H1 (cell line): ENCODE measurements around the gene KLF6. TPM values are rescaled to one million over a fixed set of nuclear protein-coding genes. Genes with fewer than 3 reads are reported as not detected.

ENCODE experiments used
- CTCF ChIA-PET: fragments of 300-600 bp; sonication (Branson Sonifier 250); formaldehyde crosslinking; loops from one replicate; lab custom pipeline; 2021; ENCODE audit not compliant: partially characterized antibody; lab: Charles Lee
- POLR2A ChIA-PET: fragments of 300-600 bp; sonication (Branson Sonifier 250); formaldehyde crosslinking; loops from one replicate; lab custom pipeline; 2021; ENCODE audit warnings: inconsistent platforms; ENCODE audit not compliant: partially characterized antibody; lab: Charles Lee
- DNase-seq, 2 experiments: peaks; one replicate each; pipeline versions ENCODE4 v3.0.0 to v3.0.0-alpha.2; 2010 to 2022; ENCODE audit warnings: low spot score in 2 of 2, low read depth in 1 of 2, mixed read lengths in 1 of 2
- FAIRE-seq: peaks from 2 replicates; lab custom pipeline; 2011; peaks lifted over from hg19 to GRCh38; lab: Jason Lieb, UNC
- H2AFZ ChIP-seq: 2 replicates; pipeline ENCODE4 v1.8.1; 2012; ENCODE audit warnings: low read length, inconsistent platforms
- H2AK5ac ChIP-seq: 2 replicates; pipeline ENCODE4 v1.6.1; 2013; ENCODE audit warnings: low read depth, low read length
- H2BK120ac ChIP-seq: replicated peaks from 2 replicates; pipeline ENCODE3; 2013; ENCODE audit warnings: low read depth, low read length, inconsistent platforms
- H2BK12ac ChIP-seq: 2 replicates; pipeline ENCODE4 v1.6.1; 2013; ENCODE audit warnings: low read depth, low read length
- H2BK15ac ChIP-seq: 2 replicates; pipeline ENCODE4 v1.6.1; 2013; ENCODE audit warnings: low read length
- H2BK20ac ChIP-seq: 2 replicates; pipeline ENCODE4 v1.6.1; 2013; ENCODE audit warnings: low read length
- H2BK5ac ChIP-seq: 2 replicates; pipeline ENCODE4 v1.6.1; 2013; ENCODE audit warnings: low read depth, low read length
- H3K14ac ChIP-seq: 2 replicates; pipeline ENCODE4 v1.6.1; 2013; ENCODE audit warnings: inconsistent platforms; ENCODE audit not compliant: insufficient read length
- H3K18ac ChIP-seq: 2 replicates; pipeline ENCODE4 v1.6.1; 2013; ENCODE audit warnings: low read length; ENCODE audit errors: extremely low read depth
- H3K23ac ChIP-seq: 2 replicates; pipeline ENCODE4 v1.6.1; 2013; ENCODE audit warnings: inconsistent platforms; ENCODE audit not compliant: insufficient read length
- H3K23me2 ChIP-seq: 2 replicates; pipeline ENCODE4 v1.6.1; 2013; ENCODE audit warnings: low read depth, low read length
- H3K27ac ChIP-seq: 2 replicates; pipeline ENCODE4 v1.6.1; 2011; ENCODE audit warnings: low read depth, low read length, inconsistent platforms
- H3K27me3 ChIP-seq, 4 experiments: replicated peaks in 1 of 4; 1 replicate in 1 of 4; 2 replicates in 3 of 4; pipeline versions ENCODE4 v1.6.1 to v1.8.1; 2011 to 2013; ENCODE audit warnings: low read length in 3 of 4, mild to moderate bottlenecking in 3 of 4, inconsistent platforms in 2 of 4, mixed read lengths in 2 of 4, moderate library complexity in 1 of 4; ENCODE audit not compliant: control insufficient read depth in 3 of 4, insufficient read depth in 3 of 4; ENCODE audit errors: extremely low read depth in 1 of 4
- H3K36me3 ChIP-seq, 4 experiments: 2 replicates each; pipeline versions ENCODE4 v1.6.1 to v1.8.1; 2011 to 2013; ENCODE audit warnings: mild to moderate bottlenecking in 4 of 4, low read length in 3 of 4, moderate library complexity in 2 of 4, control low read depth in 1 of 4, inconsistent platforms in 1 of 4; ENCODE audit not compliant: insufficient read depth in 4 of 4, control insufficient read depth in 2 of 4
- H3K4ac ChIP-seq: replicated peaks from 2 replicates; pipeline ENCODE3; 2013; ENCODE audit warnings: low read length, low read depth, mixed read lengths, inconsistent platforms; ENCODE audit not compliant: insufficient read length
- H3K4me1 ChIP-seq, 4 experiments: replicated peaks in 1 of 4; 1 replicate in 1 of 4; 2 replicates in 3 of 4; pipeline versions ENCODE4 v1.6.1 to v1.8.1; 2011 to 2013; ENCODE audit warnings: low read length in 3 of 4, inconsistent platforms in 2 of 4, mixed read lengths in 1 of 4; ENCODE audit not compliant: insufficient read depth in 4 of 4, control insufficient read depth in 3 of 4
- H3K4me2 ChIP-seq, 2 experiments: 2 replicates each; pipeline versions ENCODE4 v1.6.1 to v1.8.1; 2011 to 2013; ENCODE audit warnings: low read depth in 2 of 2, low read length in 2 of 2, control low read depth in 1 of 2, inconsistent platforms in 1 of 2, mild to moderate bottlenecking in 1 of 2; ENCODE audit not compliant: insufficient read depth in 1 of 2
- H3K4me3 ChIP-seq, 4 experiments: fragments of 200-600, 300-600 bp in 1 of 4; sonication (generic), shearing (Covaris generic), sonication (Bioruptor Twin) in 1 of 4; 2 replicates each; pipeline versions ENCODE4 v1.5.1 to v1.8.1; 2011 to 2016; ENCODE audit warnings: low read length in 4 of 4, low read depth in 3 of 4, control low read depth in 2 of 4, inconsistent platforms in 2 of 4, mild to moderate bottlenecking in 2 of 4, mixed read lengths in 1 of 4, moderate library complexity in 1 of 4; ENCODE audit not compliant: insufficient read depth in 2 of 4; ENCODE audit errors: extremely low read depth in 1 of 4
- H3K56ac ChIP-seq: replicated peaks from 2 replicates; pipeline ENCODE3; 2013; ENCODE audit warnings: low read depth, mild to moderate bottlenecking, mixed read lengths, low read length, inconsistent platforms; ENCODE audit not compliant: insufficient read length
- H3K79me1 ChIP-seq: 2 replicates; pipeline ENCODE4 v1.6.1; 2013; ENCODE audit warnings: low read depth, low read length, control low read depth
- H3K79me2 ChIP-seq, 2 experiments: 2 replicates each; pipeline versions ENCODE4 v1.6.1 to v1.8.1; 2012 to 2013; ENCODE audit warnings: low read length in 2 of 2, mild to moderate bottlenecking in 2 of 2, inconsistent platforms in 1 of 2; ENCODE audit not compliant: insufficient read depth in 2 of 2, control insufficient read depth in 1 of 2
- H3K9ac ChIP-seq, 4 experiments: replicated peaks in 1 of 4; 1 replicate in 1 of 4; 2 replicates in 3 of 4; pipeline versions ENCODE4 v1.6.1 to v1.8.1; 2011 to 2013; ENCODE audit warnings: low read depth in 3 of 4, low read length in 3 of 4, control low read depth in 2 of 4, mild to moderate bottlenecking in 2 of 4, moderate library complexity in 2 of 4, inconsistent platforms in 1 of 4; ENCODE audit errors: extremely low read depth in 1 of 4
- H3K9me3 ChIP-seq, 2 experiments: 2 replicates each; pipeline versions ENCODE4 v1.6.1 to v1.8.1; 2012 to 2013; ENCODE audit warnings: mild to moderate bottlenecking in 2 of 2, moderate library complexity in 2 of 2, control low read depth in 1 of 2, inconsistent platforms in 1 of 2, low read depth in 1 of 2, low read length in 1 of 2, mixed read lengths in 1 of 2; ENCODE audit not compliant: insufficient read depth in 2 of 2
- H4K20me1 ChIP-seq, 2 experiments: replicated peaks in 1 of 2; 2 replicates each; pipeline versions ENCODE3 to v1.8.1; 2011 to 2013; ENCODE audit warnings: inconsistent platforms in 2 of 2, low read length in 2 of 2, mild to moderate bottlenecking in 1 of 2; ENCODE audit not compliant: insufficient read depth in 2 of 2, control insufficient read depth in 1 of 2
- H4K5ac ChIP-seq: 2 replicates; pipeline ENCODE4 v1.6.1; 2013; ENCODE audit warnings: low read length, low read depth, mixed read lengths, inconsistent platforms; ENCODE audit not compliant: insufficient read length
- H4K8ac ChIP-seq: 2 replicates; pipeline ENCODE4 v1.8.0; 2013; ENCODE audit warnings: mild to moderate bottlenecking, moderate library complexity, low read length, inconsistent platforms; ENCODE audit not compliant: insufficient read depth; ENCODE audit errors: extremely low read depth
- H4K91ac ChIP-seq: replicated peaks from 2 replicates; pipeline ENCODE3; 2013; ENCODE audit warnings: low read length, mixed read lengths, inconsistent platforms; ENCODE audit not compliant: insufficient read length
- ATF2 ChIP-seq: IDR thresholded peaks from 2 replicates; pipeline ENCODE4 v1.6.1; 2012; ENCODE audit warnings: low read length, inconsistent platforms
- NRF1 ChIP-seq: IDR thresholded peaks from 2 replicates; pipeline ENCODE4 v1.6.1; 2011; ENCODE audit warnings: mild to moderate bottlenecking, low read depth, low read length, improper control_type of control experiment
- POLR2A ChIP-seq, 2 experiments: IDR thresholded peaks; 1 replicate in 1 of 2; 2 replicates in 1 of 2; pipeline ENCODE4 v1.6.1; 2011; ENCODE audit warnings: low read depth in 2 of 2, low read length in 2 of 2, mild to moderate bottlenecking in 2 of 2; ENCODE audit errors: control extremely low read depth in 1 of 2
- POLR2AphosphoS5 ChIP-seq: IDR thresholded peaks from 2 replicates; pipeline ENCODE4 v1.6.1; 2011; ENCODE audit warnings: low read depth, low read length
- POU5F1 ChIP-seq: IDR thresholded peaks from 2 replicates; pipeline ENCODE4 v1.6.1; 2011; ENCODE audit warnings: low read depth, mild to moderate bottlenecking, low read length, moderate library complexity
- RBBP5 ChIP-seq: IDR thresholded peaks from 2 replicates; pipeline ENCODE4 v1.7.1; 2012; ENCODE audit warnings: low read depth, mild to moderate bottlenecking, inconsistent platforms, low read length, moderate library complexity, borderline replicate concordance
- RFX5 ChIP-seq: IDR thresholded peaks from 2 replicates; pipeline ENCODE4 v1.6.1; 2011; ENCODE audit warnings: low read depth, low read length, improper control_type of control experiment, borderline replicate concordance
- RNF2 ChIP-seq: fragments of 200-900, 300-1000 bp; sonication (generic); IDR thresholded peaks from 2 replicates; pipeline ENCODE4 v1.7.1; 2016; ENCODE audit warnings: borderline replicate concordance, low read depth, mild to moderate bottlenecking, antibody characterized with exemption, low read length; ENCODE audit not compliant: poor library complexity, severe bottlenecking; ENCODE audit errors: missing control alignments
- SIRT6 ChIP-seq: IDR thresholded peaks from one replicate; pipeline ENCODE4 v1.7.1; 2012; ENCODE audit warnings: low read length, inconsistent platforms
- SP4 ChIP-seq: IDR thresholded peaks from 2 replicates; pipeline ENCODE4 v1.6.1; 2012; ENCODE audit warnings: low read length, inconsistent platforms
- TCF12 ChIP-seq: IDR thresholded peaks from 2 replicates; pipeline ENCODE4 v1.6.1; 2011; ENCODE audit warnings: low read depth, mild to moderate bottlenecking, low read length
- WGBS, 2 experiments: shearing (Covaris generic) in 1 of 2; methylation state at CpG; one replicate each; pipeline versions ENCODE4 v1.1.6 to v1.1.7; 2013 to 2015; ENCODE audit warnings: low lambda C conversion rate in 2 of 2, mixed read lengths in 2 of 2, inconsistent platforms in 1 of 2, low coverage in 1 of 2, missing lambda C conversion rate in 1 of 2; ENCODE audit not compliant: insufficient replicate concordance in 2 of 2, insufficient coverage in 1 of 2, insufficient read length in 1 of 2; ENCODE audit errors: extremely low coverage in 1 of 2, missing lambda C conversion rate in 1 of 2; 5-methylcytosine and 5-hydroxymethylcytosine counted together
- polyA plus RNA-seq, 7 experiments: library from polyadenylated mRNA; depleted of rRNA in 3 of 7; stranded (reverse) in 5 of 7; unstranded in 2 of 7; fragments of >200 nt in 5 of 7; fragments of 200-250 nt in 2 of 7; gene quantifications; 1 replicate in 5 of 7; 2 replicates in 1 of 7; 4 replicates in 1 of 7; pipeline versions ENCODE4 v1.2.1 to v1.2.3, GENCODE V29; 2011 to 2013; ENCODE audit warnings: missing spikeins in 2 of 7, mixed read lengths in 2 of 7
- total RNA-seq: library from RNA; stranded (reverse); fragmentation: NEBNext Ultra II Directional; extraction: Animal tissue kit (Norgen Biotek cat#: 25700); gene quantifications from 2 replicates; pipeline ENCODE4 v1.2.1, GENCODE V29; 2021

Gene KLF6
- total and polyA plus RNA-seq, 2 of the 8 experiments (the other 6 are each of a cell fraction or from before 2014, with no cell fraction given) = 5.7 to 19.5 TPM

- POLR2A ChIA-PET = interaction anchor here (1.3 kb wide), 1 partner anchor 49 kb away, joined by 3 read pairs; the partner anchor contains the start of gene KLF6
- H2BK5ac ChIP-seq = no peak overlapping the region
- no peak overlapping the region for H2AK5ac ChIP-seq
- FAIRE-seq (no peak), DNase-seq (no peak)
- no peak overlapping the region for H3K14ac ChIP-seq
- no peak overlapping the region for H3K27ac ChIP-seq
- H2AFZ ChIP-seq = no peak overlapping the region
- no peaks in the 10 kb centered on the region for H3K9me3 ChIP-seq
- H3K4me1 ChIP-seq = peaks cover 3 to 9% (median 6%) of the 10 kb centered on the region in 4 experiments
- H4K20me1 ChIP-seq = no peaks in the 10 kb centered on the region
- H3K23ac ChIP-seq = no peak overlapping the region
- H2BK20ac ChIP-seq = no peak overlapping the region
- no peak overlapping the region for H3K4me3 ChIP-seq
- TF ChIP-seq POLR2A (IDR thresholded peaks at IDR 0.05; ENCODE audit: control extremely low read depth in 1 of 2, low read depth in 2 of 2, low read length in 2 of 2) (no peak), ATF2 (no peak), RNF2 (no peak), SP4 (no peak), RFX5 (no peak), TCF12 (no peak), POLR2AphosphoS5 (no peak), SIRT6 (no peak), POU5F1 (no peak), NRF1 (no peak), RBBP5 (no peak)
- no peak overlapping the region for H3K18ac ChIP-seq
- H3K27me3 ChIP-seq = no peaks in the 10 kb centered on the region; a peak in 1 of 7 replicates
- CTCF ChIA-PET = interaction anchor here (0.8 kb wide), 1 partner anchor 51 kb away, joined by 3 read pairs; no protein-coding TSS in a partner anchor
- no peak overlapping the region for H3K4me2 ChIP-seq
- no peaks in the 10 kb centered on the region for H3K79me2 ChIP-seq
- no peaks in the 10 kb centered on the region for H3K36me3 ChIP-seq
- H2BK120ac ChIP-seq = no peak overlapping the region
- no peak overlapping the region for H3K56ac ChIP-seq
- H3K9ac ChIP-seq = no peak overlapping the region
- H3K4ac ChIP-seq = no peak overlapping the region
- WGBS, 2 experiments = 93% methylated on average over 6 of the region's 6 CpGs; no CpG with 5 or more reads in 1 of the 2 experiments
- no peak overlapping the region for H2BK12ac ChIP-seq
- H3K79me1 ChIP-seq = no peaks in the 10 kb centered on the region
- no peaks in the 10 kb centered on the region for H3K23me2 ChIP-seq
- H4K91ac ChIP-seq = no peak overlapping the region
- H4K5ac ChIP-seq = no peak overlapping the region
- no peak overlapping the region for H4K8ac ChIP-seq
- no peak overlapping the region for H2BK15ac ChIP-seq
Measured at GRCh38 chr10:3834404-3834803, 49.4 kb upstream of the KLF6 start.
